ENCODE results near the gene DCBLD1. TPM values are rescaled to one million over a fixed set of nuclear protein-coding genes. Genes with fewer than 3 reads are reported as not detected.

Gene DCBLD1
- total RNA-seq, 6 experiments from 2014 or later, result 7.6 to 22.8 (median 10.8) TPM

DNA sequence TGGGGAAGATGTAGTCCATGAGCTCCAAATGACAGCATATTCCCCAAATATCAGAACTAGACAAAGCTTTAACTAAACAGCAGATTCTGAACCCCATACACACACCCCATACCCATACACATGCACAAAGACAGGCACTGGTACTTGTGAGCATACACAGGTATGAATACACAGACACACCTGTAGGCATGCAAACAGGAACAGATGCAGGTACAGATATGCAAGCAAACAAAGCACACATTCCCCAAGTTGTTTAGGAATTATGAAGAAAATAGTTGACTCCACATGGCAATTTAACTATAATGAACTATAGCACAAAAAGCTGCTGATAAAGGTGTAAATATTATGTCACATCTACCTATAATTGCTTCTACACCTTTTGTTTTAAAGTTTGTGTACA lies 103.2 kb downstream of the DCBLD1 start:
- Histone ChIP-seq H3K4me3 (no peak overlapping the region), H3K9me3 (no peaks in the 10 kb centered on the region), H3K27ac (no peak overlapping the region), H3K36me3 (peaks cover 0 to 3% (median 0%) of the 10 kb centered on the region in 4 donors), H3K4me1 (no peaks in the 10 kb centered on the region), H3K27me3 (no peaks in the 10 kb centered on the region)
- TF ChIP-seq, protein P1, sequence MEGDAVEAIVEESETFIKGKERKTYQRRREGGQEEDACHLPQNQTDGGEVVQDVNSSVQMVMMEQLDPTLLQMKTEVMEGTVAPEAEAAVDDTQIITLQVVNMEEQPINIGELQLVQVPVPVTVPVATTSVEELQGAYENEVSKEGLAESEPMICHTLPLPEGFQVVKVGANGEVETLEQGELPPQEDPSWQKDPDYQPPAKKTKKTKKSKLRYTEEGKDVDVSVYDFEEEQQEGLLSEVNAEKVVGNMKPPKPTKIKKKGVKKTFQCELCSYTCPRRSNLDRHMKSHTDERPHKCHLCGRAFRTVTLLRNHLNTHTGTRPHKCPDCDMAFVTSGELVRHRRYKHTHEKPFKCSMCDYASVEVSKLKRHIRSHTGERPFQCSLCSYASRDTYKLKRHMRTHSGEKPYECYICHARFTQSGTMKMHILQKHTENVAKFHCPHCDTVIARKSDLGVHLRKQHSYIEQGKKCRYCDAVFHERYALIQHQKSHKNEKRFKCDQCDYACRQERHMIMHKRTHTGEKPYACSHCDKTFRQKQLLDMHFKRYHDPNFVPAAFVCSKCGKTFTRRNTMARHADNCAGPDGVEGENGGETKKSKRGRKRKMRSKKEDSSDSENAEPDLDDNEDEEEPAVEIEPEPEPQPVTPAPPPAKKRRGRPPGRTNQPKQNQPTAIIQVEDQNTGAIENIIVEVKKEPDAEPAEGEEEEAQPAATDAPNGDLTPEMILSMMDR (IDR thresholded peaks at IDR 0.05), result no peak
- TF ChIP-seq POLR2A (IDR thresholded peaks at IDR 0.05), result no peak
- no peak for DNase-seq
- ATAC-seq, result no peak
- intact Hi-C loops (cut with DNase I), result no loop called here

DNA sequence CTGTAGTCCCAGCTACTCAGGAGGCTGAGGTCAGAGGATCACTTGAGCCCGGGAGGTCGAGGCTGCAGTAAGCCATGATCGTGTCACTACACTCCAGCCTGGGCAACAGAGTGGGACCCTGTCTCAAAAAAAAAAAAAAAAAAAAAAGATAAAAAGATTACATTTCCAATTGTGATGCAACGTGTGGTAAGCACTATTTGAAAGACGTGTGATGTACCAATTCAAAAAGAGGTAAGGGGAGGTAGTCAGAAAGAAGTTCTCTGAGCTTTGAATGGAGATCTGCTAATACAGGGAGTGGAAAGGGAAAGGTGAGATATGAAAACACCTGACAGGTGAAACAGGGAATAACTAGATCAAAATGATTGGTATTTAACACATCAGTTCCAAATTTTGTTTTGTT lies 108.0 kb downstream of the DCBLD1 start:
- no peaks in the 10 kb centered on the region for H3K27me3 ChIP-seq
- DNase-seq, result no peak
- intact Hi-C loops (cut with DNase I), result no loop called here
- no peaks in the 10 kb centered on the region for H3K9me3 ChIP-seq
- no peak overlapping the region for H3K27ac ChIP-seq
- H3K4me3 ChIP-seq, result no peak overlapping the region
- H3K4me1 ChIP-seq, result peaks cover 0 to 6% (median 0%) of the 10 kb centered on the region in 4 donors
- 68% methylated on average over 2 of the region's 5 CpGs for WGBS (ENCODE audit: insufficient coverage, low coverage, low lambda C conversion rate, missing lambda C conversion rate)
- TF ChIP-seq, protein P1 (IDR thresholded peaks at IDR 0.05), result no peak
- no peak for TF ChIP-seq POLR2A (IDR thresholded peaks at IDR 0.05)
- ATAC-seq, result no peak
- H3K36me3 ChIP-seq, result peaks cover 0 to 3% (median 0%) of the 10 kb centered on the region in 4 donors

DNA sequence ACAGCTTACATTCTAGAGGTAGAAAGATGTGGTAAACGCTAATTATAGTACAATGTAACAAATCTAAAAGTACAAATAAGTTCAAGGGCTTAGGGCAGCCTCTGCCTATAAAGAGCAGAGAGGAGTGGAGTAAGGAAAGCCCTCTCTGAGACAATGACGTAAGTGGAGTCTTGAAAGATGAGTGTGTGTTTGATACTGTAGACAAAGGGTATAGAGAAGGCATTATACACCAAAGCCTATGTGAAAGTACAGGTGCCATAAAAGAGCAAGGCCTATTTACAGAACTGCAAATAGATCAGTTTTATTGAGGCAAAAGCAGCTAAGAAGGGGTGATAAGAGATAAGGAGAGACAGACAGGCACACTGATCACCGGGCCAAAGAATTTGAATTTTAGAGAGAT lies 108.9 kb downstream of the DCBLD1 start:
- Histone ChIP-seq H3K4me1 (peaks cover 0 to 6% (median 0%) of the 10 kb centered on the region in 4 donors), H3K4me3 (no peak overlapping the region), H3K36me3 (peaks cover 0 to 3% (median 0%) of the 10 kb centered on the region in 4 donors), H3K27me3 (no peaks in the 10 kb centered on the region), H3K27ac (no peak overlapping the region), H3K9me3 (no peaks in the 10 kb centered on the region)
- DNase-seq (no peak), ATAC-seq (no peak)
- intact Hi-C loops (cut with DNase I), result no loop called here
- WGBS (ENCODE audit: insufficient coverage, low coverage, low lambda C conversion rate, missing lambda C conversion rate), result 97% methylated on average over 3 of the region's 3 CpGs
- TF ChIP-seq POLR2A (IDR thresholded peaks at IDR 0.05), result no peak
- TF ChIP-seq, protein P1 (IDR thresholded peaks at IDR 0.05), result no peak

DNA sequence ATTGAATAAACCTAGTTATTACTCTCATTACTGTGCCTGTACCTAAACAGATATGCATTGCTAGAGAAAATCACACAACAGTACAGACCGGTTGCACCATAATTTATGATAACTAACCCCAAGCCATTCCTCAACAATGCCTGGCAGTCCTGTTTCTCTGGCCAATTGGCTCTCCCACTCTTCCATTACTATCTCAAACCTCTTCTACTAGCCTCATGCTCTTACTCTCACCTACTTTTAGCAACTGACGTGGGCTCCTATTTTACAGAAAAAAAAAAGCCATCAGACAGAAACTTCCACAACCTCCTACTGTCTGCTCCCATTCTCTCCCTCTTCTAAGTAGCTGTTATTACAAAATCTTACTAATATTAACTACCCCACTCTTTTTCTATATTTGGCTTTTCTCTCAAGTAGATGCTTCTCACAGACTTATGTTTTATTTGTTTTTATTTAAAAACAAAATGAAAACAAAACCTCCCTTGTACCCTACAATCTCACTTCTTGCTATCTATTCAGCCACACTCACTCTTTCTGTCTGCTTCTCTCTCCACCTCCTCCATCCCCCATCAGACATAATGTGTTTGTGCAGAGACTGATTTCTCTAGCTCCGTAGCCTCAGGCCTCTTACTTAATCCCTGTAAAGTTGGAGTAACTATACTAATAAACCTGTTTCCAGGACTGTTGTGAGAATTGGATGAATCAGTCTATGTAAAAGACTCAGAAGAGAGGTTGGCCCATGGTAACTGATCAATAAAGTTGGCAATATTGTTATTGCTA lies 110.7 kb downstream of the DCBLD1 start:
- no peaks in the 10 kb centered on the region for H3K27me3 ChIP-seq
- no peak overlapping the region for H3K27ac ChIP-seq
- H3K4me3 ChIP-seq, result no peak overlapping the region
- H3K9me3 ChIP-seq, result no peaks in the 10 kb centered on the region
- DNase-seq, result no peak
- H3K36me3 ChIP-seq, result peaks cover 0 to 3% (median 0%) of the 10 kb centered on the region in 4 donors
- TF ChIP-seq, protein P1 (IDR thresholded peaks at IDR 0.05), result no peak
- TF ChIP-seq POLR2A (IDR thresholded peaks at IDR 0.05), result no peak
- intact Hi-C loops (cut with DNase I), result no loop called here
- H3K4me1 ChIP-seq, result peaks cover 0 to 6% (median 0%) of the 10 kb centered on the region in 4 donors
- 94% methylated on average over 3 of the region's 3 CpGs for WGBS (ENCODE audit: insufficient coverage, low coverage, low lambda C conversion rate, missing lambda C conversion rate)
- ATAC-seq, result no peak
